ENCODE measurements around the gene RIMKLA.
A peak's percentile ranks its signal among the peaks of the same experiment; 100 is the strongest.

The RIMKLA gene

GRCh38 chr1:42372796-42373195 is 7.8 kb upstream of the RIMKLA start:
- no peak for DNase-seq (ENCODE audit: low spot score)

- no peak for DNase-seq (ENCODE audit: low spot score)
Measured at GRCh38 chr1:42379794-42380585, 602 bp upstream of the RIMKLA start.

DNA sequence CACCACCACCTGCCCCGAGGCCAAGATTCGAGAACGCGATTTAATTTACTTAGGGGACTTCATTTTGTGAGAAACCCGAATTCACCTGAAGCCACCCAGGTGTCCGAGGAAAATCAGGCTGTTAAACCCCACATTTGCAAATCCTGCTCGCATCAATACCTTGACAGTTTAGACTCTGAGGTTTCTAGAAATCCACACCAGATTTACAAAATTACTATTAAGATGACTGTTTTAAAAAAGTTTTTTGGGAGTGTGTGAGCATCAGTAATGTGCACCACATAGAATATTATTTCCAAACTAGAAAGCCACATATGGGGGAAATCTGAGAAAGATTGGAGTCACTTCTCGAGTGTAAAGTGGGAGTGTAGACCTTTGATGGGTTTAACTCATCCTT is 685 bp downstream of the RIMKLA start:
- DNase-seq (ENCODE audit: low spot score), result no peak

DNA sequence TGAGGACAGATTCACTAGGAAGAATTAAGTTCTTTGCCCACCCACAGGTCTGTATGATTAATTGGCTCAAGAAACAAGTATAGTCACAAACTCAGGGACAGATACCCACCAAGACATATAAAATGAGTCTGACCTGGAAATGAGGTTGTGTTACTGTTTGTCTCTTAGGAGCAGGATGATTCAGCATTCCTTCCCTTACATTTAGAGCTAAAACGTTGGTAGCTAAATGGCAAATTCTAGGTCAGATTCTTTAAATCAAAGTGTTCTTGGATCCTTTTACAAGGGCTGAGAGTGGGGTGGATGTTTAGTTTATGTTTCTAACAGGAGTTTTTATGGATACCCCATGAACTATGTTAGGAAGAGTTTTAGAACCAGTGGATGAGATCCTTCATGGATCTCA is 4.7 kb downstream of the RIMKLA start:
- no peak for DNase-seq (ENCODE audit: low spot score)

DNA sequence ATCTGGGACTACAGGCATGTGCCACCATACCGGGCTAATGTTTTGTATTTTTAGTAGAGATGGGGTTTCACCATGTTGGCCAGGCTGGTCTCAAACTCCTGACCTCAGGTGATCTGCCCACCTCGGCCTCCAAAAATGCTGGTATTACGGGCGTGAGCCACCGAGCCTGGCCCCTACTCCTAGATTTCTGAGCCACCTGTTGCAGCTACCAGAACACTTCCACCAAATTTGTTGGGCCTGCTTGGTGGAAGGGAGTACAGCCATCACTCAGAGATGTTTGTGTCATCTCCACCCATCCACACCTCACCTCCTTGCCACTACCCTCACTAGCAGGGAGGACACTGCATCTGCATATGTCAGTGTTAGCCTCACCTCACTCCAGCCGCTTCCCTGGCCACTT is 5.5 kb downstream of the RIMKLA start:
- no peak for DNase-seq (ENCODE audit: low spot score)

DNA sequence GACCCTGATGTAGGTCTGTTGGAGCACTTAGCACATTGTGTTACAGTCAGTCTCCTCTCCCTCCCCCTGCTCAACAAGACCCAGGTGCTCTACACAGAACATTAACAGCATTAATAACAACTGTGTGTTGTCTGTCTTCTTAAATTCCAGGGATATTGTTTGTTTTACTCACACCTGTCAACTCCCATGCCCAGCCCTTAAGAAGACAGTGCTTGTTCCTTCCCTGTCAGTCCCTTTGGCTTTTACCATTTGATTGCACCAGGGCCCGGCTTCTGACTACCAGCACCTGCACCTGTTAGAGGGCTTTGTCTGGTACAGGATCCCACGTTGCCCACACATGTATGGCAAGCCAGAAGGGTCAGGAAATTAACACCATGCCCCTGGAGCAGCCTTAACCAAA is 11.7 kb downstream of the RIMKLA start:
- no peak for DNase-seq (ENCODE audit: low spot score)

DNA sequence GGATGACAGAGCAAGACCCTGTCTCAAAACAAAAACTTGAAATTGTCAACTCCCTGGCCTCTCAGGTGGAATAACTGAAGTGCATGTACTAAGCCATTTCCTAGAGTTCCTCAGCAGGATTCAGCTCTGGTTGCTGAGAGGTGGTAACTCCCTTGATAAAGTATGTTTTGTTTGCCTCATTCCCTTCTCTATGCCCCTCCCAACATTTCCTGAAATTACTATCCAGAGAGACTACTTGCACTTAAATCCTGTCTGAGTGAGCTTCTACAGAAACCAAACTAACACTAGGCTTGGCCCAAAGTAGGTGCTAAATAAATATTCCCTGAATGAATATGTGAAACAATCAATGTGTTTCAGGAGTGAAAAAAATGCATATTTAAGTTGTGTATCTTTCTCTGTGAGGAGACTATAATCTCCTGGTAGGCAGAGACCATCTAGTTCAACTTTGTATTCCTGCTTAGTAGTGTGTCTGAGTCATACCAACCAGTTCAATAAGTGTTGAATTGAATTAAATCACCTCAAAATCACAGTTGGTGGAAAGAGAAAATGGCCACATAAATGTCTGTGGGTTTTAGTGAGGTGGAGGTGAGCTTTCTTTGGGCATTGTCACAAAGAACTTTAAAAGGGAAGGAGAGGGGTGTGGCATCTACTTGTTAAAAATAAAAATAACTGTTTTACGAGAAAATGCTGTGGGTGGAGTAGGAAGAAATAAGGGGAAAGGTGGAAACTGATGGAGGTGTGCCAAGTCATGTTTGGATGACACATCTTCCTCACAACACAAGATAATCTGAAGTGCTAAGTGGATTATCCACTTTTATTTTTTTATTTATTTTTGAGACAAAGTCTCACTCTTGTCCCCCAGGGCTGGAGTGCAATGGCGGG is 12.6 kb downstream of the RIMKLA start:
- peak; percentile 26 for DNase-seq (ENCODE audit: low spot score)

GRCh38 chr1:42399315-42400100 is 18.9 kb downstream of the RIMKLA start:
- DNase-seq (ENCODE audit: low spot score), result no peak

DNA sequence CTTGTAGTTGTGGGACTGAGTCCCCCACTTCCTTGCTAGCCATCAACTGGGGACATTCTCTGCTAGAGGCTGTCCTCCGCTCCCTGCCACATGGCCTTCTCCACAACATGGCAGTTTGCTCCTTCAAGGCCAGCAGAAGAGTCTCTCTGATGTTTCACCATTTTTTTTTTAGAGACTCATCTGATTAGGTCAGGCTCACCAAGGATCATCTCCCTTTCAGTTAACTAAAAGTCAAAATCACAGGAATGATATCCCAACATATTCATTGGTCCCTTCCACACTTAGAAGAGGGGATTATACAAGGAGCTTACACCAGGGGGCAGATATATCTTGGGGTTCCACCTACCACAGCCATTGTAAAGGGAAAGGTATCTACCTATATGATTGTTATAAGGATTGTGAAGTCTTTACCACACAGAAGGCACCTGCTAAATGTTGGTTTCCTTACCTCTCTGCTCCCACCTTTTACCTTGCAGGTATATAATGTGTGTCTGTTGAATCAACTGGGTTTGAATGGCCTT is 23.3 kb downstream of the RIMKLA start:
- no peak for DNase-seq (ENCODE audit: low spot score)

GRCh38 chr1:42414551-42415496 is 34.2 kb downstream of the RIMKLA start:
- DNase-seq (ENCODE audit: low spot score), result no peak

- no peak for DNase-seq (ENCODE audit: low spot score)
Measured at GRCh38 chr1:42417166-42417565, 36.6 kb downstream of the RIMKLA start.

- DNase-seq (ENCODE audit: low spot score), result peak; percentile 49
Measured at GRCh38 chr1:42418516-42418915, 37.9 kb downstream of the RIMKLA start.

DNA sequence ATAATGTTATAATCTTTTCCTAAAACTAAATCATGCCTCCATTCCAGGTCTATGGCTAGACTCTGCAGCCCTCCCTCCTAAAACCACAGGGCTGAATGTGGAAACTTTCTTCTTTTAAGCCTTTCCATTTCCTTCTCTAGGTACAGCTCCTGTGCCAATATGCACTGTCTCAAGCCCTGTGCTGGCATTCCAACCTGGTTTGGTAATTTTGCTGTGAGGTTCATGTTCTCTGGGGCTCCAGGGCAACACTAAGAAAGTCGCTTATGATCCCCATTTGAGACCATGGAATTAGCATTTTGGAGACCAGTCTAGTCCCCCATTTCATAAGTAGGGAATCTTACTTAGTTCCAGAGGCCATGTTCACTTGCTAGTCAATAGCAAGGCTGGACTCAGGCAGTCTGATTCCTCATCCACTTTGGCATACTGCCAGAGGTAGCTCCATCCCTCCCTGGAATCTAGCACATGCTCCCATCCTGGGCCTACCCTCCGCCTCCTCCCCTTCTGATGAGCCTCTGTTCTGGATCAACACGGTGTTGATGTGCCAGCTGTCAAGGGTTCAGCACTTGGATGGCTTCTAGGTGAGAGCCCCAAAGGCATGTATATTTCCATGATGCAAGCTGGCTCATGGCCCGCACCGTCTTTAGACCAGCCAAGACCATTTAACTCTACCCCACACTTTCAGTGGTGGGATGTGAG is 38.7 kb downstream of the RIMKLA start:
- no peak for DNase-seq (ENCODE audit: low spot score)

DNA sequence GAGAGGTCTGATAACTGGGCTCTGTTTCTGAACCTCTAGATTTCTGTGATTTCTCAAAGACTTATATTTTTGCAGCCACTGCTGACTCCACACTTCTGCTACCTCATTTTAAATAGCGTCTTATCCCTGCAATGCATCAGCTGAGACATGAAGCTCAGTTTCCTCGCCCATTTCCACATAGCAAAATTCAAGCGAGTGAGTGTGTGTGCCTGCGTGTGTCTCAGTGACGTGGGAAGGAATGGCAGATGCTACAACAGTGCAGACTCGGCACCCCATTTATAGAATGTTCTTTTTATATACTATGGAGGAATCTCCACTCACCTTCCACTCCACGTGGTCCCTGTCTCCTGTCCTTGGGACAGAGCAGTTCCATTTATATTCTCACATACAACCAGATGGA is 39.5 kb downstream of the RIMKLA start:
- DNase-seq (ENCODE audit: low spot score), result peak; percentile 66

GRCh38 chr1:42420911-42421585 is 40.5 kb downstream of the RIMKLA start:
- DNase-seq (ENCODE audit: low spot score), result peak; percentile 55

DNA sequence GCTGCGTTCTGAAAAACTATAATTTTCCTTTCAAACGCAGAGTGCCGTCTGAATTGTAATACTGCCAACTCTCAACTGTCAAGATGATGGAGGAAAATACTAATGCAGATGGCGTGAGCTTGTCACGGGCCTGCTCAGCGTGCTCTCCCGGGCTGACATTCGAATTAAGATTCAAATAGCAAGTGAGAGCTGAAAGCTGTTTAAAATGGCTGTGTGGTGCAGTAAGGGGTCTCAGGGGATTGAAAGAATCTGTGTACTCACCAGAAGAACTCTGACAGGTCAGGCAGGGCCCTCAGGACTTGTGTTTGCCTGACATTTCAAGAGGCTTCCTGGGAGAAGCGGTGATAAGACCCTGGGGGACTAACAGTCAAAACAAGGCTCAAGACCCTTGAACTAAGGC is 42.1 kb downstream of the RIMKLA start:
- DNase-seq (ENCODE audit: low spot score), result peak; percentile 69

DNA sequence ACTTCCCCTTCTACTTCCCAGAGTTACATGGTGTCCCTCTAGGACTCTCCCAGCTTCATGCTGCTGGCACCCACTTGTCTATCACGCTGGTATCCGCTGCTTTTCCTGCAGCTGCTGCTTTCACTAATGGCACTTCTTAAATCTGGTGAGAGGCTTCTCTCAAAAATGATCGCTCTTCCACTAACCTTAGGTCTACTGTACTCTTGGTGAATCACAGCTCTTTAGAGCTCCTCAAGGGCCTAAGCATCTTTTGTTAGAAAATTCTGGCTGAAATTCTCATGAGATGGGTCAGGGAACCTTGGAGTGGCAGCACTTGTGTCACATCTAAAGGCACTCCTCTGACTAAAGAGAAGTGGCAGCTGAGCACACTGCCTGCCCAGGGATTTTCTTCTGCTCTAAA is 43.1 kb downstream of the RIMKLA start:
- no peak for DNase-seq (ENCODE audit: low spot score)

GRCh38 chr1:42424201-42424600 is 43.6 kb downstream of the RIMKLA start:
- DNase-seq (ENCODE audit: low spot score), result no peak

GRCh38 chr1:42427240-42427639 is 46.6 kb downstream of the RIMKLA start:
- DNase-seq (ENCODE audit: low spot score), result no peak

DNA sequence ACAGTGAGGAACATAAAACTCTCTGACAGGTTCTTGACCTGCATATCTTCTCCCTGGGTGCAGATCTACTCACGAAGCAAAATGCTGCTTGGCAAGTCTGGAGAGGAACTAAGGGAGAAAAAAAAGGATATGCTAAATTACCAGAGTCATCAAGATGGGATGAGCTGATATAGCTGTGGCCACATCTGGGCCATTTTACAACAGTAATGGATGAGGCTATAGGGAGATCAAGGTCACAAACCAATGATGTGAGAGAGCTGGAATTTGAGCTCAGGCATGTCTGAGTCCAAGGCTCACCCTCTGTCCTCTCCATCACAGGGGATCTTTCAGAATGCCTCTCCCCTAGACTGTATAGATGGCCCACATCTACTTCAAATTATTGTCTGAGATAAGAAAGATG is 49.0 kb downstream of the RIMKLA start:
- no peak for DNase-seq (ENCODE audit: low spot score)

Measured in putamen (tissue), 1 donor.